Astrocyte of the spinal cord (primary cell): ENCODE measurements around the gene NMRK1.

Experiments
- DNase-seq: peaks from one replicate; pipeline ENCODE4 v3.0.0; 2011; ENCODE audit warnings: low read depth, low spot score
- H3K4me3 ChIP-seq: 2 replicates; pipeline ENCODE4 v1.5.1; 2011; ENCODE audit warnings: low read depth, mild to moderate bottlenecking, low read length, moderate library complexity
- in situ Hi-C: cut with HindIII; loops from 2 replicates; pipeline ENCODE4 v1.10.0; 2017; ENCODE audit warnings: low sequenced_read_pairs
- TF ChIP-seq, protein P1 (sequence below): IDR thresholded peaks from 2 replicates; pipeline ENCODE4 v1.5.1; 2012; ENCODE audit warnings: low read depth, mild to moderate bottlenecking, low read length, inconsistent platforms

The NMRK1 gene

DNA sequence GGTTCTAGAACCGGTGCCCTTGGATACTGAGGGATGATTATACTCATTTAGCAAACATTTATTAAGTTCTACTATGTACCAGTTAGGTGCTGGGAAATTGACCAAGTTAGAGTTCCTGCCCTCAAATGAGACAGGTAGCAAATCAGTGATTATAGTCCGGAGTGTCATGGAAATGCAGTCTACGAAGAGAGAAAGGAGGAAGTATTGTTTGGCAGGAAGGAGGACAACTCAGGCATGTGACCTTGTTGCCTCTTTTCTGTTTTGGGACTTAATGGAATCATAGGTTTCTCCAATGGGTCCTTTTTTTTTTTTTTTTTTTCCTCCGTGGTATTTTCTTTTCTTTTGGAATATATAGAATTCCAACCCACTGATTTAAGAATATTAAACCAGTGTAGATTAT lies 28.4 kb upstream of the NMRK1 start:
- no peak overlapping the region for H3K4me3 ChIP-seq
- TF ChIP-seq, protein P1, sequence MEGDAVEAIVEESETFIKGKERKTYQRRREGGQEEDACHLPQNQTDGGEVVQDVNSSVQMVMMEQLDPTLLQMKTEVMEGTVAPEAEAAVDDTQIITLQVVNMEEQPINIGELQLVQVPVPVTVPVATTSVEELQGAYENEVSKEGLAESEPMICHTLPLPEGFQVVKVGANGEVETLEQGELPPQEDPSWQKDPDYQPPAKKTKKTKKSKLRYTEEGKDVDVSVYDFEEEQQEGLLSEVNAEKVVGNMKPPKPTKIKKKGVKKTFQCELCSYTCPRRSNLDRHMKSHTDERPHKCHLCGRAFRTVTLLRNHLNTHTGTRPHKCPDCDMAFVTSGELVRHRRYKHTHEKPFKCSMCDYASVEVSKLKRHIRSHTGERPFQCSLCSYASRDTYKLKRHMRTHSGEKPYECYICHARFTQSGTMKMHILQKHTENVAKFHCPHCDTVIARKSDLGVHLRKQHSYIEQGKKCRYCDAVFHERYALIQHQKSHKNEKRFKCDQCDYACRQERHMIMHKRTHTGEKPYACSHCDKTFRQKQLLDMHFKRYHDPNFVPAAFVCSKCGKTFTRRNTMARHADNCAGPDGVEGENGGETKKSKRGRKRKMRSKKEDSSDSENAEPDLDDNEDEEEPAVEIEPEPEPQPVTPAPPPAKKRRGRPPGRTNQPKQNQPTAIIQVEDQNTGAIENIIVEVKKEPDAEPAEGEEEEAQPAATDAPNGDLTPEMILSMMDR: no peak
- in situ Hi-C loops: no loop called here
- no peak for DNase-seq

DNA sequence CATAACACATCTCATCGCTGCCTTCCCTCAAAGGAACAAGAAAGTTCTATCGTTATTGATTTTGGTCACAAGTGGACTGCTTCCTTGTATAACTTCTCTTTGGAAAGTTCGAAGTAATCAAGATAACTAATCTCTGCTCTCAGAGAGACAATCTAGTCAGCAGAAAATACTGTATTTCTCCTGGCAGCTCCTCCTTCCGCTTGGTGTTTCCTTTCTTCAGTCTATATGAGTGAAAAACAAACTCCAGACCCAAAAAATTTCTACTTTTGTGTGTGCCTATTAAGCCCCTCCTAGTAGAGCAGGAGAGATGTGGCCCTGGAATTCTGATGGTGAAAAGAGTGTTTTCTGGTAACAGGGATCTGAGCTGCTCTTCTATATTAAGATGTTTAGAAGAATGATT lies 24.8 kb upstream of the NMRK1 start:
- TF ChIP-seq, protein P1: no peak
- DNase-seq: no peak
- in situ Hi-C loops: no loop called here
- H3K4me3 ChIP-seq: no peak overlapping the region

DNA sequence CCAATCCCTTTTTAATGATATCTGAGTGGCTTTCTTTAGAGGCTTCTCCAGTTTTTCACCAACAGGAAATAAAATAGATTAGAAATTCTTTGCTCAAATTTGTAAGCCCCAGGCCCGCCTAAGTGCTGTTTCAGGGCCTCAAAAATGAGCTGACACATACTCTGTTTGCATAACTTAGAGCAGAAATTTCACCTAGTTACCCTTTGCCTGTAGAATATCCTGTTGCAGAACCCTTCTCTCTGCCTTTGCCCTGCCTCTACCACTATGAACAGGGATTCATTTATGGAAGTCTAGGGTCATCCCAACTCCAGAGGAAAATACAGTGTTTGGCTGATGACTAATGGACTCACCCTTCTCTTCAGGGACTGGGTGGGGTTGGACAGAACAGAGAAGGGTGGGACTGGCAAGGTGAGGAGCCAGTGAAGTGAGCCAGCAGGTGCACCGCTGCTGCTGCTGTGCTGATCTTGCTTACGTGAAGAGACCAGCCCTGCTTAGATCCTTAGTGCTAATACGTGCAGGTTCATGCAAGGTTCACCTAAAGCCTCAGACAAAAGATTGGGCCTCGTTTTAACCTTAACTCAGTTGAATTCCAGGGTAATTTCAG lies 23.2 kb upstream of the NMRK1 start:
- DNase-seq: no peak
- TF ChIP-seq, protein P1: no peak
- in situ Hi-C loops: no loop called here
- no peak overlapping the region for H3K4me3 ChIP-seq

DNA sequence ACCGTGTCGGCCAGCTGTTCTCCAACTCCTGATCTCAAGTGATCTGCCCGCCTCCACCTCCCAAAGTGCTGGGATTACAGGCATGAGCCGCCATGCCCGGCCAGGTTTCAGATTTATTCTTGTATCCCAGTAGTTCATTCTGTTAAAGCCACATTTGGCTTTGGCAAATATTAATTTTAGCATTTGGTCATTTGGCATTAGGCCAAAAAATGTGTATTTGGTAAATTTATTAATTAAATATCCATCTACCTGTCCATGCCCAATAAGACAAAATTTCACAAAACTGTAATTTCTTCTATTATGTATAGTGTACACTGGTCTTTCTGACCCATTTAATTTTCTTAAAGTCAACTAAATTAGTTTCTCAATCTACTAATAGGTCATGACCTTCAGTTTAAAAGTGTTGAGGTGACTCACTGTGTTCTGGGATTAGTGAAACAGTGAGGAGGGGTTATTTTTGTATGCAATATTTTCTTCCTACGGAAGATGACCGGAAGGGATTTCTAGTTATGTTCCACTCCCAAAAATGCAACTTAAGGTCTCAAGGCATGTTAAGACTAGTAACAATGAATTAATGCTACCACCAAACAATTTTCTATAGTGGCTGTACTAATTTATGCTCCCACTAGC lies 21.4 kb upstream of the NMRK1 start:
- no peak overlapping the region for H3K4me3 ChIP-seq
- TF ChIP-seq, protein P1: no peak
- in situ Hi-C loops: no loop called here
- no peak for DNase-seq

DNA sequence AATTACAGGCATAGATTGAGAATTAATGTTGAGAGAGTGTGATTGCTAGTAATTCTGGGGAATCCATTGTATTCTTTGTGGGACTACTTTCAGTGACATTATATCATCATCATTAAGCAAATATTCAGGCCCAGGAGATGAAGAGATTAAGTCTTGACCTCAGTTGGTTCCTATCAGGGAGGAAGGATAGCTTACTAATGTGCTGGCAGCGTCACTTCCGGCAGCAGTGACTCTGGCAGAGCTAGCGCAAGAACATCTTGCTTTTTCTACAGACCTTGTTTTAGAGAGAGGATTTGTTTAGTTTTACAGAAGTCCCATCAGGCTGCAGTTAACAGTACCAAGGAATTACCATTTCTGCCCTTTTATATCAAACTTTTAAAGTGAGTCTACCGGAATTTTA lies 20.6 kb upstream of the NMRK1 start:
- H3K4me3 ChIP-seq: no peak overlapping the region
- in situ Hi-C loops: no loop called here
- TF ChIP-seq, protein P1: no peak
- no peak for DNase-seq

DNA sequence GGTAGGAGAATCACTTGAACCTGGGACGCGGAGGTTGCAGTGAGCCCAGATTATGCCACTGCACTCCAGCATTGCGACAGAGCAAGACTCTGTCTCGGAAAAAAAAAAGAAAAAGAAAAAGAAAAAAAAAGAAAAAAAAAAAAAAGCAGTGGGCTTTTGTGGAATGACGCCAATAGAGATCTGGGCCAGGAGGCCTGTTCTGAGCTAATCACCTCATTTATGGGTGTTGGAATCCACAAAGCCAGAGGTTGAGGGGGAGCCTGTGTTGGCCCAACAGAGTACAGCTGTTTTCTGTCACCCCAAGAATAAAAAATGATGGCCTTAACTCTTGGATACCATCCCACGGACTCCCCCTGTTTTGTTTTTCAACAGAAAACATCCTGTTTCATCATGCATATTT lies 18.9 kb upstream of the NMRK1 start:
- no peak for DNase-seq
- TF ChIP-seq, protein P1: no peak
- in situ Hi-C loops: no loop called here
- no peak overlapping the region for H3K4me3 ChIP-seq
